Fibroblast of lung (primary cell): ENCODE data around the gene COL5A2. TPM values are rescaled to one million over a fixed set of nuclear protein-coding genes. Genes with fewer than 3 reads are reported as not detected.

ENCODE experiments used
- DNase-seq, 2 donors: peaks; one replicate each; pipeline versions ENCODE4 v3.0.0 to v3.0.0-alpha.2; 2010; ENCODE audit warnings: low read depth in 2 of 2
- H2AFZ ChIP-seq: 2 replicates; pipeline ENCODE4 v1.5.1; 2012; ENCODE audit warnings: low read length, control low read depth, inconsistent platforms
- H3K27ac ChIP-seq: 2 replicates; pipeline ENCODE4 v1.5.1; 2011; ENCODE audit warnings: low read length, control low read depth; ENCODE audit not compliant: insufficient read depth
- H3K27me3 ChIP-seq: 2 replicates; pipeline ENCODE4 v1.5.1; 2011; ENCODE audit warnings: mild to moderate bottlenecking, low read length; ENCODE audit not compliant: control insufficient read depth, insufficient read depth
- H3K36me3 ChIP-seq: 2 replicates; pipeline ENCODE4 v1.5.1; 2011; ENCODE audit warnings: low read length; ENCODE audit not compliant: control insufficient read depth, insufficient read depth
- H3K4me1 ChIP-seq: 2 replicates; pipeline ENCODE4 v1.5.1; 2011; ENCODE audit warnings: low read length; ENCODE audit not compliant: control insufficient read depth, insufficient read depth; ENCODE audit errors: extremely low read depth
- H3K4me2 ChIP-seq: 2 replicates; pipeline ENCODE4 v1.5.1; 2011; ENCODE audit warnings: low read length, control low read depth; ENCODE audit not compliant: insufficient read depth; ENCODE audit errors: extremely low read depth
- H3K4me3 ChIP-seq, 4 experiments: fragments of 200-600 bp in 1 of 4; sonication (generic) in 1 of 4; replicated peaks in 1 of 4; 2 replicates each; pipeline ENCODE4 v1.5.1; 2011 to 2016; ENCODE audit warnings: low read length in 4 of 4, low read depth in 3 of 4, mild to moderate bottlenecking in 3 of 4, control low read depth in 2 of 4, inconsistent platforms in 1 of 4, mixed read lengths in 1 of 4; ENCODE audit not compliant: insufficient read depth in 1 of 4; ENCODE audit errors: control extremely low read depth in 1 of 4
- H3K79me2 ChIP-seq: 2 replicates; pipeline ENCODE4 v1.5.1; 2012; ENCODE audit warnings: mild to moderate bottlenecking, low read length, inconsistent platforms; ENCODE audit not compliant: control insufficient read depth, insufficient read depth
- H3K9ac ChIP-seq: 2 replicates; pipeline ENCODE4 v1.5.1; 2011; ENCODE audit warnings: mild to moderate bottlenecking, low read length, control low read depth; ENCODE audit not compliant: insufficient read depth
- H3K9me3 ChIP-seq: 2 replicates; pipeline ENCODE4 v1.5.1; 2012; ENCODE audit warnings: low read depth, low read length; ENCODE audit not compliant: control insufficient read depth, insufficient read depth
- H4K20me1 ChIP-seq: 2 replicates; pipeline ENCODE4 v1.5.1; 2011; ENCODE audit warnings: low read length; ENCODE audit not compliant: control insufficient read depth, insufficient read depth; ENCODE audit errors: extremely low read depth
- CTCF ChIP-seq, 2 donors: IDR thresholded peaks in 1 of 2; conservative IDR thresholded peaks in 1 of 2; 1 replicate in 1 of 2; 2 replicates in 1 of 2; pipeline ENCODE4 v1.5.1; 2011 to 2012; ENCODE audit warnings: low read length in 2 of 2, control low read depth in 1 of 2, inconsistent platforms in 1 of 2, low read depth in 1 of 2, mild to moderate bottlenecking in 1 of 2
- EZH2 ChIP-seq: IDR thresholded peaks from 2 replicates; pipeline ENCODE4 v1.5.1; 2012; ENCODE audit warnings: low read length, control low read depth, mild to moderate bottlenecking; ENCODE audit errors: missing control alignments
- polyA plus RNA-seq, 2 donors: library from polyadenylated mRNA; depleted of rRNA in 1 of 2; stranded (reverse) in 1 of 2; unstranded in 1 of 2; fragments of >200 nt; gene quantifications; 2 replicates each; pipeline ENCODE4 v1.2.1, GENCODE V29; 2011 to 2012; ENCODE audit warnings: missing spikeins in 1 of 2
- total RNA-seq: library from RNA; depleted of rRNA; stranded (reverse); fragments of >200 nt; gene quantifications from 2 replicates; pipeline ENCODE4 v1.2.1, GENCODE V29; 2014

Gene COL5A2
- total and polyA plus RNA-seq, 2 donors (not counting 1 experiment from before 2014, with no cell fraction given): 253 to 353 TPM

GRCh38 chr2:189163889-189164288, 15.7 kb downstream of the COL5A2 start:
- Histone ChIP-seq H3K9me3 (no peaks in the 10 kb centered on the region), H3K4me3 (no peak overlapping the region), H3K4me2 (peak overlapping the region; percentile 65), H3K36me3 (no peaks in the 10 kb centered on the region), H3K27me3 (no peaks in the 10 kb centered on the region), H3K4me1 (peaks cover 9% of the 10 kb centered on the region), H3K27ac (peak overlapping the region; percentile 21), H2AFZ (no peak overlapping the region), H4K20me1 (no peaks in the 10 kb centered on the region), H3K79me2 (peaks cover 90% of the 10 kb centered on the region), H3K9ac (no peak overlapping the region)
- DNase-seq: peak; percentile 63 to 93
- no peak for TF ChIP-seq EZH2
- TF ChIP-seq CTCF (conservative IDR thresholded peaks at IDR 0.05 in 1 of 2, IDR thresholded peaks at IDR 0.05 in 1 of 2; ENCODE audit: low read depth in 1 of 2, low read length in 2 of 2): no peak

GRCh38 chr2:189162566-189162965, 17.0 kb downstream of the COL5A2 start:
- H2AFZ ChIP-seq: no peak overlapping the region
- no peaks in the 10 kb centered on the region for H3K27me3 ChIP-seq
- H3K9ac ChIP-seq: no peak overlapping the region
- peaks cover 9% of the 10 kb centered on the region for H3K4me1 ChIP-seq
- TF ChIP-seq EZH2 (no peak), CTCF (conservative IDR thresholded peaks at IDR 0.05 in 1 of 2, IDR thresholded peaks at IDR 0.05 in 1 of 2; ENCODE audit: low read depth in 1 of 2, low read length in 2 of 2) (no peak)
- H3K4me2 ChIP-seq: no peak overlapping the region
- no peak overlapping the region for H3K4me3 ChIP-seq
- H3K79me2 ChIP-seq: peaks cover 91% of the 10 kb centered on the region
- no peaks in the 10 kb centered on the region for H3K9me3 ChIP-seq
- peaks cover 2% of the 10 kb centered on the region for H4K20me1 ChIP-seq
- DNase-seq: peak in 1 of 2 donors; percentile 59
- no peak overlapping the region for H3K27ac ChIP-seq
- no peaks in the 10 kb centered on the region for H3K36me3 ChIP-seq

- H4K20me1 ChIP-seq: peaks cover 2% of the 10 kb centered on the region
- H3K4me2 ChIP-seq: no peak overlapping the region
- H3K27me3 ChIP-seq: no peaks in the 10 kb centered on the region
- TF ChIP-seq EZH2: no peak
- no peak overlapping the region for H2AFZ ChIP-seq
- peaks cover 9% of the 10 kb centered on the region for H3K4me1 ChIP-seq
- no peaks in the 10 kb centered on the region for H3K36me3 ChIP-seq
- H3K79me2 ChIP-seq: peaks cover 87% of the 10 kb centered on the region
- H3K9ac ChIP-seq: no peak overlapping the region
- no peak overlapping the region for H3K4me3 ChIP-seq
- H3K9me3 ChIP-seq: no peaks in the 10 kb centered on the region
- DNase-seq: no peak
- H3K27ac ChIP-seq: no peak overlapping the region
Measured at GRCh38 chr2:189161894-189162293, 17.7 kb downstream of the COL5A2 start.
